ENCODE data around the gene SIRT4.

The SIRT4 gene

GRCh38 chr12:120328228-120328627 is 26.1 kb downstream of the SIRT4 start:
- Histone ChIP-seq H3K9me2 (replicated peaks; ENCODE audit: control insufficient read depth, low read length) (no peaks in the 10 kb centered on the region), H3K27me3 (ENCODE audit: control insufficient read depth, low read length) (peaks cover 8% of the 10 kb centered on the region), H3K27ac (ENCODE audit: low read depth, low read length) (no peak overlapping the region), H3K4me3 (ENCODE audit: low read length) (no peak overlapping the region), H3K9me3 (ENCODE audit: control insufficient read depth, insufficient read depth, low read length) (no peaks in the 10 kb centered on the region), H3K4me2 (ENCODE audit: low read length) (no peak overlapping the region), H3K79me2 (ENCODE audit: control insufficient read depth, low read length) (no peaks in the 10 kb centered on the region), H4K20me1 (ENCODE audit: control insufficient read depth, insufficient read depth, low read depth, low read length) (no peaks in the 10 kb centered on the region), H3K36me3 (ENCODE audit: control insufficient read depth, low read length) (no peaks in the 10 kb centered on the region), H3K4me1 (ENCODE audit: control insufficient read depth, low read length) (peaks cover 14% of the 10 kb centered on the region), H3F3A (ENCODE audit: control insufficient read depth, insufficient read depth) (no peaks in the 10 kb centered on the region)
- TF ChIP-seq EZH2phosphoT487 (IDR thresholded peaks at IDR 0.05; ENCODE audit: borderline replicate concordance, low read length) (no peak), CTCF (IDR thresholded peaks at IDR 0.05; ENCODE audit: low read depth, low read length, poor library complexity, severe bottlenecking) (no peak)

GRCh38 chr12:120331390-120331789 is 29.3 kb downstream of the SIRT4 start:
- H3K27me3 ChIP-seq (ENCODE audit: control insufficient read depth, low read length), result peaks cover 4% of the 10 kb centered on the region; the same call in 1 of the 2 replicates
- TF ChIP-seq EZH2phosphoT487 (IDR thresholded peaks at IDR 0.05; ENCODE audit: borderline replicate concordance, low read length), result no peak
- TF ChIP-seq CTCF (IDR thresholded peaks at IDR 0.05; ENCODE audit: low read depth, low read length, poor library complexity, severe bottlenecking), result no peak
- H3K27ac ChIP-seq (ENCODE audit: low read depth, low read length), result no peak overlapping the region
- H3F3A ChIP-seq (ENCODE audit: control insufficient read depth, insufficient read depth), result no peaks in the 10 kb centered on the region
- H3K79me2 ChIP-seq (ENCODE audit: control insufficient read depth, low read length), result no peaks in the 10 kb centered on the region
- H3K9me2 ChIP-seq (replicated peaks; ENCODE audit: control insufficient read depth, low read length), result no peaks in the 10 kb centered on the region
- H3K4me1 ChIP-seq (ENCODE audit: control insufficient read depth, low read length), result no peaks in the 10 kb centered on the region
- H4K20me1 ChIP-seq (ENCODE audit: control insufficient read depth, insufficient read depth, low read depth, low read length), result no peaks in the 10 kb centered on the region
- H3K9me3 ChIP-seq (ENCODE audit: control insufficient read depth, insufficient read depth, low read length), result peaks cover 3% of the 10 kb centered on the region; the same call in 1 of the 2 replicates
- no peak overlapping the region for H3K4me2 ChIP-seq (ENCODE audit: low read length)
- H3K4me3 ChIP-seq (ENCODE audit: low read length), result no peak overlapping the region
- no peaks in the 10 kb centered on the region for H3K36me3 ChIP-seq (ENCODE audit: control insufficient read depth, low read length)

- TF ChIP-seq CTCF (IDR thresholded peaks at IDR 0.05; ENCODE audit: low read depth, low read length, poor library complexity, severe bottlenecking) (no peak), EZH2phosphoT487 (IDR thresholded peaks at IDR 0.05; ENCODE audit: borderline replicate concordance, low read length) (no peak)
- peaks cover 4% of the 10 kb centered on the region; the same call in 1 of the 2 replicates for H3K27me3 ChIP-seq (ENCODE audit: control insufficient read depth, low read length)
- no peak overlapping the region for H3K4me3 ChIP-seq (ENCODE audit: low read length)
- no peaks in the 10 kb centered on the region for H3K4me1 ChIP-seq (ENCODE audit: control insufficient read depth, low read length)
- no peaks in the 10 kb centered on the region for H3K36me3 ChIP-seq (ENCODE audit: control insufficient read depth, low read length)
- no peak overlapping the region for H3K27ac ChIP-seq (ENCODE audit: low read depth, low read length)
- H3K9me3 ChIP-seq (ENCODE audit: control insufficient read depth, insufficient read depth, low read length), result peaks cover 10% of the 10 kb centered on the region
- H4K20me1 ChIP-seq (ENCODE audit: control insufficient read depth, insufficient read depth, low read depth, low read length), result no peaks in the 10 kb centered on the region
- no peaks in the 10 kb centered on the region for H3K79me2 ChIP-seq (ENCODE audit: control insufficient read depth, low read length)
- no peak overlapping the region for H3K4me2 ChIP-seq (ENCODE audit: low read length)
- no peaks in the 10 kb centered on the region for H3K9me2 ChIP-seq (replicated peaks; ENCODE audit: control insufficient read depth, low read length)
- no peaks in the 10 kb centered on the region for H3F3A ChIP-seq (ENCODE audit: control insufficient read depth, insufficient read depth)
Observed at GRCh38 chr12:120332041-120332440, 29.9 kb downstream of the SIRT4 start.
